Measurements from ENCODE around the gene GNPTAB. TPM values are rescaled to one million over a fixed set of nuclear protein-coding genes. Genes with fewer than 3 reads are reported as not detected.
A peak's percentile ranks its signal among the peaks of the same experiment; 100 is the strongest.

The GNPTAB gene
- total and polyA plus RNA-seq, 7 donors = 10.3 to 36.1 (median 15.3) TPM

- H3K9me3 ChIP-seq = no peaks in the 10 kb centered on the region
- no peak for TF ChIP-seq CTCF (IDR thresholded peaks at IDR 0.05)
- peak overlapping the region; percentile 90 for H3K27ac ChIP-seq
- peak overlapping the region; percentile 79 for H3K4me3 ChIP-seq
- WGBS, 3 donors = 93 to 98% (median 98%) methylated on average over 6 of the region's 6 CpGs
- no peaks in the 10 kb centered on the region for H3K27me3 ChIP-seq (ENCODE audit: insufficient read depth in 3 of 3, low read length in 2 of 3)
- intact Hi-C loops (cut with DNase I) = no loop called here
- peaks cover 24% of the 10 kb centered on the region for H3K4me1 ChIP-seq
- no peaks in the 10 kb centered on the region for H3K36me3 ChIP-seq (ENCODE audit: insufficient read depth in 1 of 2, low read depth in 1 of 2)
- DNase-seq (no peak), ATAC-seq (no peak)
These were observed 2.1 kb downstream of the GNPTAB start for GRCh38 chr12:101828463-101829196.

GRCh38 chr12:101826766-101827368, 3.9 kb downstream of the GNPTAB start:
- TF ChIP-seq CTCF (IDR thresholded peaks at IDR 0.05) = no peak
- Histone ChIP-seq H3K27me3 (ENCODE audit: insufficient read depth in 3 of 3, low read length in 2 of 3) (no peaks in the 10 kb centered on the region), H3K27ac (peak overlapping the region; percentile 38), H3K4me3 (no peak overlapping the region), H3K4me1 (peaks cover 24% of the 10 kb centered on the region), H3K9me3 (no peaks in the 10 kb centered on the region), H3K36me3 (ENCODE audit: insufficient read depth in 1 of 2, low read depth in 1 of 2) (no peaks in the 10 kb centered on the region)
- no peak for ATAC-seq
- DNase-seq = no peak
- intact Hi-C loops (cut with DNase I) = no loop called here
- WGBS, 3 donors = 78 to 91% (median 85%) methylated on average over 3 of the region's 3 CpGs

GRCh38 chr12:101824831-101825230, 5.9 kb downstream of the GNPTAB start:
- whole genome bisulfite sequencing, 3 donors = 58 to 76% (median 65%) methylated on average over 2 of the region's 2 CpGs
- no peaks in the 10 kb centered on the region for H3K9me3 ChIP-seq
- peak overlapping the region; percentile 73 for H3K27ac ChIP-seq
- H3K4me3 ChIP-seq = no peak overlapping the region
- intact Hi-C loops (cut with DNase I) = no loop called here
- DNase-seq = no peak
- ATAC-seq = no peak
- no peaks in the 10 kb centered on the region for H3K27me3 ChIP-seq (ENCODE audit: insufficient read depth in 3 of 3, low read length in 2 of 3)
- H3K36me3 ChIP-seq (ENCODE audit: insufficient read depth in 1 of 2, low read depth in 1 of 2) = no peaks in the 10 kb centered on the region
- H3K4me1 ChIP-seq = peaks cover 17% of the 10 kb centered on the region
- no peak for TF ChIP-seq CTCF (IDR thresholded peaks at IDR 0.05)

GRCh38 chr12:101823891-101824290, 6.9 kb downstream of the GNPTAB start:
- ATAC-seq (peak; percentile 84 to 94 (median 93)), DNase-seq (peak; percentile 23 to 60)
- no peak for TF ChIP-seq CTCF (IDR thresholded peaks at IDR 0.05)
- Histone ChIP-seq H3K36me3 (ENCODE audit: insufficient read depth in 1 of 2, low read depth in 1 of 2) (no peaks in the 10 kb centered on the region), H3K9me3 (no peaks in the 10 kb centered on the region), H3K4me1 (peaks cover 9% of the 10 kb centered on the region), H3K4me3 (no peak overlapping the region), H3K27ac (peak overlapping the region; percentile 73), H3K27me3 (ENCODE audit: insufficient read depth in 3 of 3, low read length in 2 of 3) (no peaks in the 10 kb centered on the region)
- 3 to 8% (median 6%) methylated on average over 3 of the region's 3 CpGs for WGBS, 3 donors
- intact Hi-C loops (cut with DNase I) = no loop called here
